ENCODE measurements around the gene GPRIN1.

Gene GPRIN1

DNA sequence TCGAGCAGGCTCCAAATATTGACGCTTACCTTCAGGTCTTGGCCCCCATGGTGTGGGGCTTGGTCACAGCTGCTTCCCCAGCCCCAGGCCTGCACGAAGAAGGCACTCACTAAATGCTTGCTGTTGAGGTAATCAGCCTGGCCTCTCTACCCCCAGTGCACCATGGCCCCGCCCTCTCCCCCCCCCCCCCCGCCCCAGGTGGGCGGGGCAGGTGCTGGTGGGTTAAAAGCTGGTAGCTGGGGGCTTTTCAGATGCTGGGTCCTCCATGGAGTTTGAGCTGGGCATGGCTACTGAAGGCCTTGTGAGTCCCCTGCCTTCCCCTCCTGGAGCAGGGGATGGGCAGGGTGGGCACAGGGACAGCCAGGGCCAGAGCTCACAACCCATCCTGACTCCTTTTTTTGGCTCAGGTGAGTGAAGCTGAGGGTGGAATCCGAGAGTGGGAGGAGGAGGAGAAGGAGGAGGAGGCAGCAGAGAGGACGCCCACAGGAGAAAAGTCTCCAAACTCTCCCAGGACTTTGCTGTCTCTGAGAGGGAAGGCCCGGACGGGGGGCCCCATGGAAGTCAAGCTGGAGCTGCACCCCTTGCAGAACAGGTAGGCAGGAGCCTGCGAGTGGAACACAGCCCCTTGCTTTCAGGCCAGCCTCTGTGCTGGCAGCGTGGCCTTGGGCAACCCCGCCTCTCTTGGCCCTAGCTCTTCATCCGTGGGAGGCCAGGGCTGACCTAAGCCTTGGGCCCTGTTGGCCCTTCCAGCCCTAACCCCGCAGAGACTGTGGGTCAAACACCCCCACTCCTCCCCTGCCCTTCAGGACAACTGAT lies 32.9 kb upstream of the GPRIN1 start:
- no peak for DNase-seq

DNA sequence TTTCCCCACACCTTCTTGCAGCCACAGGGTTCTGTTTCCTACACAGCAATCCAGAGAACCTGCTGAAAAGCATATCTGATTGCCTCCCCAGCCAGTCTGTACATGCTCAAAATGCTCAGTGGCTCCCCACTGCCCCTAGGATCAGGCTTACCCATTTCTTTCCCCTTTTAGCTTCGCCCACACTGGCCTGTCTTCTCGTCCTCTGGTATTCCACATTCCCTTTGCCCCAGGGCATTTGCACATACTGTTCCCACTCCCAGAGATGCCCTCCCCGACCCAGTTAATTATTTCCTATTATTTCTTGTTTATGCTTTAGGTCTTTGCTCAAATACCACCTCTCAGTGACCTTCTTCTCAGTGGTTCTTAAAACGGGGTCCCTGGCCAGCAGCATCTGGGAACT lies 30.7 kb upstream of the GPRIN1 start:
- no peak for DNase-seq

DNA sequence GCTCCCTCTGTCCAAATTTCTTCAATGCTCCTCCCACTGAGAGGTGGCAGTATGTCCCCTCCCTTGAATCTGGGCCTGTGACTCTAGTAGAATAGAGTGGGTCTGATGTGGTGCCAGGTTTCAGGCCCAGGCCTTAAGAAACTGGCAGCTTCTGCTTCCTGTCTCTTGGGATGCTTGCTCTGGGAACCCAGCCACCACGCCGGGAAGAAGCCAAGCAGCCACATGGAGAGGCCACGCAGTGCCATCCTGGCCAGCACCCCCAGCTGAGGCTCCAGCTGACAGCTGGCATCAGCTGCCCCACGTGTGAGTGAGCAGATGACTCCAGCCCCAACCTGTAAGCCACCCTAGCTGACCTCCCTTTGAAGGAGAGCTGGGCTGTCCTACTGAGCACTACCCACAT lies 30.0 kb upstream of the GPRIN1 start:
- no peak for DNase-seq

DNA sequence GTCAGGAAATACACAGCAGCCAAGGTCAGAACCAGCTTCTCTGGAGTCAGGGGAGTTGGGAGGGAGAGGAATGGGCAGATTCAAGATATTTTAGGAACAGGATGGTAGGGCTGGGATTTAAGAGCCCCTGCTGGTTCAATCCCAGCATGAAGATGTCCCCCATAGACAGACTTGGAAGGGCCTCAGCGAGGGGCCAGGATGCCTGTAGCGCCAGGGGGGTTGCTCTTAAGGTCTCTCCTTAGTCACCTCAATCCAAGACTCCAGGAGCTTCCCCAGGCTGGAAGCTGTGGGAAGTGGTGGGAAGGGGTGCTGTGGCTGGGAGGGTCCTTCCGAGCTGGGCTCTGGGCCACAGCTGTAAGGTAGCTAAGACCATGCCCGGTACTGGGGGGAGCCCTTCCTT lies 29.3 kb upstream of the GPRIN1 start:
- DNase-seq, result no peak

DNA sequence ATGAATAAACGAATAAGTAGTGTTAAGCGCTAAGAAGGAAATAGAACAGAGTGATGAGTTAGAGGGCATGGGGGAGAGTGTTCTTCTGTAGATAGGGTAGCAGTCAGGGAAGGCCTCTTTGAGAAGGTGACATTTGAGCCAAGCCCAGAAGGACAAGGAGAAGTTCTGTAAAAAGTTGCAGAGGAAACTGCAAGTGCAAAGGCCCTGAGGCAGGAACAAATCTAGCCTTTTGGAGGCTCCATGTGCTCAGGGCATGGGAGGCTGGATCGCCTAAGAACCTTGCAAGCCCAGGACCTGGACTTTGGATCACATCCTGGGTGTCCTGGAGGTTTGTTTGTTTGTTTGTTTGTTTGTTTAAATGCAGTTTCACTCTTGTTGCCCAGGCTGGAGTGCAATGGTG lies 28.5 kb upstream of the GPRIN1 start:
- DNase-seq, result no peak

DNA sequence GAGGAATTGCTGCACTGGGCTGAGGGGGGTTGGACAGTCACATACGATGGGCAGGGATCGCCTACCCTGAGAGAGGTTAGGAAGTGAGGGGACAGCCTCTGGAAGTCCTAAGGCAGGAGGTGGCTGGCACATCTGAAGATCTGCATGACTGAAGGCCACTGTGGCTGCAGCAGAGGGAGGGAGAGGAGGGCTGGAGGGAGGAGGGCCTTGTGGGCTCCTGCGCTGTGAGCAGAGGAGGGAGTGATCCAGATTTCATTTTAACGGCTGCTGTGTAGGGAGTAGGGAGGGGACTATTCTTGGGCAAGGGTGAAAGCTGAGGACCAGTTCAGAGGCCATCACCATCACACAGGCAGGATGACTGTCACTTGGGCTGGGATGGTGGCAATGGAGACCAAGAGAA lies 27.6 kb upstream of the GPRIN1 start:
- DNase-seq, result no peak

DNA sequence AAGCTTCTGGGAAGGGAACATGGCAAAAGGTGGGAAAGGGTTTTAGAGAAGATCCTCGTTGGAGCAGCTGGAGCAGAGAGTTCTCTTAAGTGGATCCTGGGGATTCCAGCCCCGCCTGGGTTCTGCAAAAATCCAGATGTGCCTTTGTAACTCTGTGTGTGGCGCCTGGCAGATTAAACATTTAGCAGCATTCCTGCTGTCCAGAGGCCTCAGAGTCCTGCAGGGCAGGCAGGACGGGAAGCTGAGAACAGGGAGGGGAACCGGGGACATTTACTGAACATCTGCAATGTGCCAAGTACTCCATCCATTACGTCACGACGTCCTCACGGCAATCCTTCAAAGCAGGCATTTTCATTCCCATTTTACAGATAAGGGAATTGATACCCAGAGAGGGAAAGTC lies 26.5 kb upstream of the GPRIN1 start:
- DNase-seq, result no peak

DNA sequence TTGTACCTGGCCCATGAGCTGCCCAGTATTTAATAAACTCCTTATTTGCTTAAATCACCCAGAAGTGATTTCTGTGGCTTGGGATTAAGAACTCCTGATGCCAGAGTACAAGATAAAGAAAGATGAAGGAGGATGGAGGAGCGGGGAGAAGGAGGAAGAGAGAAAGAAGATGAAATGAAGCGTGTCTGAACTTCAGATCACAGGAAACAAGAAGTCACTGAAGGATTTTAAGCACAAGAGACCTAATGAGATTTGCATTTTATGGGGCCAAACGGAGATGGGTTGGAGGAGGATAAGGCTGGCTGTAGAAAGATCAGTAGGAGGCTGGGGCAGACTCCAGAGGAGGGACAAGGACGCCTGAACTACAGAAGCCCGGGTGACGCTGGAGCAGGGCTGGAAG lies 23.6 kb upstream of the GPRIN1 start:
- no peak for DNase-seq

DNA sequence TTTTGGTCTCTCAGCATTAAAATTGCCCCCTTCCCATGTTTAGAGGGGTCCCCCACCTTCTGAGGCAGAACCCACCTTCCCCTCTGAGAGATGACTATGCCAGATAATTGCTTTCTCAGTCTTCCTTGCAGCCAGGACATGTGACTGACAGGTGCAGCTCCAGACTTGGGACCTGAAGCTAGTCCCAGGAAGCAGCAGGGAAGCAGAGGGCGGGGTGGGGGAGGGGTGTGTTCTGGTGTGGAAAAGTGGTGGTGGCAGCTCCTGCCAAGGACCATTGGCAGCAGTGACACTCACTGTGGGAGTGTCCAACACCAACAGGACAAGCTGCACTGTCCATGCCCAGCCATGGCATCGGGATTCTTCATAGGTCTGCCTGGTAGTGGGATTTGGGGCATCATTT lies 22.8 kb upstream of the GPRIN1 start:
- DNase-seq, result no peak

DNA sequence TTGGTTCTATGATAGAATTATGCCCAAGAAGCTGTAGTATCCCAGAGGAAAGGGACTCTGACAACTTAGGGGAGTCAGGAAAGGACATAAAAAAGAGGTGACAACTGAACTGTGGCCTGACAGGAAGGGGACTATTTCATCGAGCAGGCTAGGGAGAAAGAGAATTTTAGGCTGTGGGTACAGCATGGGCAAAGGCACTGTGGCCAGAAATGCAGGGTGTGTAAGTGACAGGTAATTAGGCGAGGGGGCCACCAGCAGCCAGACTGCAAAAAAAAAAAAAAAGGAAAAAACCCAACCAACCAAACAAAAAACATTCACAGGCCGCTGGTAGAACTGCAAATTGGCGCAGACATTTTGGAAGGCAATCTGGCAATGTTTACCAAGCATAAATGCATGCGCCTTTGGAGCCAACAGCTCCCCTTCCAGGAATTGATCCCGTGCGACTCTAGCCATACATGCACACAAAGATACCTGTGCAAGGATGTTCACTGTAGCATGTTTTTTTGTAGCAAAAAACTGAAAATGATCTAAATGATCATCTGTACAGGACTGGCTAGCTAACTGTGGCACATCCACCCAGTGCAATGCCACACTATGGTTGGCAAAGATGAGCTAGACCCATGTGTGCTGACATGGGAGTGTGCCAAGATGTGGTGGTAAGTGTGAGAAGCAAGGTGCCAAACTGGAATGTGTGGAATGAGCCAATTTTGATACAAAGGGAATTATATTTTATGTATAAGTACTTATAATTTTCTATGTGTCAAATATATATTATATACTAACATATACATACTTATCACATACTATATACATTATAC lies 21.6 kb upstream of the GPRIN1 start:
- no peak for DNase-seq

DNA sequence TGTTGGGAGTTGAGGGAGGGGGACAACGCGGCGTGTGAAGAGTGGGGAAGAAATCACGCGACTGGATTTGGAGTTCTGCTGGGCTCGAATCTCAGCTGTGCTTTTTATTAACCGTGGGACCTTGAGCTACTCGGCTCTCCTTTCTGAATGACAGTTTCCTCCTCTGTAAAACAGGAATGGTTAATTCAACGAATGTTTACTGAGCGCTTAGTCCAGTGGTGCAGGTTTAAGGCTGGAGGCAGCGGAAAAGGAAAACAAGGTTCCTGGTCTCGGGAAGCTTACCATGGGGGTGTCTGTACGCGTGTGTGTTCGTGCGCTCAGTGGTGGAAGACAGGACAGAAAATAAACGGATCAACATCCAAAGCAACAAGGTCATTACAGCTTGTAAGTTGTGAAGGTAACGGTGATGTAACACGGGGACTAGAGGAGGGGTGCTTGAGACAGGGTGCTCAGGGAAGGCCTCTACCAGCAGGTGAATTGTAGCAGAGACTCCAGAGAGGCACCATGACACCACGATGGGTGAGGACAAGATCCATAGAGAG lies 20.8 kb upstream of the GPRIN1 start:
- DNase-seq, result no peak

DNA sequence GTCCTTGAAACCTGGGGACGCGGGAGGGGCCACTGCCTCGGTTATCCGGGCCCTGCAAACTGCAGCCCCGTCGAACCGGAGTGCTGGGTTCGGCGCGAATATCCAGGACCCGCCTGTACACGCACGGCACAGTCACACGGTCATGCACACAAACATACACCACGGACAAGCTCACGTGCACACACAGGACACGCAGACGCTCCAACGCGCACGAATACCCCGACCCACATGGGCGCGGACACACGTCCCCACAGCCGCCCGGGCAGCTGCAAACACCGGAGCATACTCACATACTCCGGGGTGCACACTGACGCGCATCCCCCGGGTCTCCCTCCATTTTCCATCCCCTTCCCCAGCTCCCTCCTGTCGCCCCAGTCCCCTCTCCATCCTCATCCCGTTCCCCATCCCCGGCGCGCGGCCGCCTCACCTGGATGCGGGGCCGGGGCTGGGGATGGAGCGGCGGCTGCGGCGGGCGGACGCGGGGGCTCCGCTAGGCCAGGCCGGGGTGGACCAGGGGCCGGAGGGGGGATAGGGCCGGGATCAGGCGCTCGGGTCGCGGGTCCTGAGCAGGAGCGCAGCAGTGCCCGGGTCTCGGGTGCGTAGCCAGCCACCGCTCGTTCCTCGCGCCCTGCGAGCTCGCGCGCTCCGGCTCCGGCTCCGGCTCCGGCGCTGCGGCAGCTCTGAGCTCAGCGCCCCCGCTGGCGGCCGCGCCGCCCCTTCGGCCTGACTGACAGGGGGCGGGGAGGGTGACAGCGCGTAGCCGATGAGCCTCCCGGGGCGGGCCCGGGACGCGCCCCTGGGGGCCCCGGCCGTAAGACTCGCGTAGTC lies 20.1 kb upstream of the GPRIN1 start, which contains the start of the genes EIF4E1B and SNCB:
EIF4E1B (plus strand) TSS at position 823 of the 828 bp plus-strand sequence. CDS start 12,113 bp downstream, outside the sequence.
SNCB (minus strand) TSS at position 682 of the 828 bp plus-strand sequence. CDS start 880 bp downstream, outside the sequence.
- DNase-seq, result peak; percentile 78

DNA sequence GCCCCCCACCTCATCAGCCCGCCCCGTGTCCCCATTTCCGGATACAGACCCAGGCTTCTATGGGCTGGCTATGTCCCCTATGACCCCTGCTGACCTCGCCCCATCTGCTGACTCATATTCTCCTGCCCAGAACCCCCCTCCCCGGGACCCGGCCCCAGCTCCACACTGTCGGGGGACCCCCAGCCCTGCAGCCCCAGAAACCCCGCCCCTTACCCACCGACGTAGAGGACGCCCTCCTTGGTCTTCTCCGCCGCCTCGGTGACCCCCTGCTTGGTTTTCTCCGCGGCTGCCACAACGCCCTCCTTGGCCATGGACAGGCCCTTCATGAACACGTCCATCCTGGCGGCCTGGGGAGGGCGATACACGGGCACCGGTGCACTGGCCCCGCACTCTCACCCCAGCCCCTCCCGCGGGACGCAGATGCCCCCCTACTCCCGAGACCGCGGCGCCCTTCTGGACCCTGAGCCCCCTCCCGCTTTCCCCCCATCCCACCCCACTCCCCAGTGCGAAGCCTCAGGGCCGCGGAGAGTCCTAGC lies 19.4 kb upstream of the GPRIN1 start:
- no peak for DNase-seq

DNA sequence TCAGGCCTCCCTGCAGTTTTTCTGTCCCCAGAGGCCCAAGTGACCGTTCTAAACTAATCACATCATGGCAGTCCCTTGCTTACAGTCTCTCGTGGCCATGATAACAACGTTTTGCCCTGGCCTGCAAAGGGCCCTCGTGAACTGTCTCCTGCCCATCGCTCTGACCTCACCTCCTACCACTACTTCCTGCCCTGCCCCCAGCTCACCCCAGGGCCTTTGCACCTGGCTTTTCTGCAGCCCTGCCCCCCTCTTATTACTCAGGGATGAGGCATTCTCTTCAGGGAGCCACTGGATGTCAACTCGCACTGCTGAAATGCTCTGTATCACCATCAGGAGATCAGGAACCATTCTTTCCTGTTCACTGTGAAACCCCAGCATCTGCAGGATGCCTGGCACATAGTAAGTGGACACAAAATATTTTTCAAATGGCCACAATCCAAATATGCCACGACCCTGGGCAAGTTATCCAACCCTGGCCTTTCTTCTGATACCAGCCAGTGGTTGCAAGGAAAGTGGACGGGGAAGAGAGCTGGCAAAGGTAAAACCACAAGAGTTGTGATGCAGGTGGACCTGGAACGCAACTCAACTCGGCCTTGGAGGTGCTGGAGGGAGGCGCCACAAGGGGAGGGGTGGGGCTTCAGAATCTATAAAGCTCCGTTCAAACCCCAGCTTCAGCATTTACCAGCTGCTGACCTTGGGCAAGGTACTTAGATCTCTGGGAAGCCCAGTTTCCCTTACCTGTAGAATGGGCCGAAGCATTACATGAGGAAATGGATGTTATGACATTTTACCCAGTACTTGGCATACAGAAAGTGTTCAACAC lies 18.7 kb upstream of the GPRIN1 start:
- no peak for DNase-seq

DNA sequence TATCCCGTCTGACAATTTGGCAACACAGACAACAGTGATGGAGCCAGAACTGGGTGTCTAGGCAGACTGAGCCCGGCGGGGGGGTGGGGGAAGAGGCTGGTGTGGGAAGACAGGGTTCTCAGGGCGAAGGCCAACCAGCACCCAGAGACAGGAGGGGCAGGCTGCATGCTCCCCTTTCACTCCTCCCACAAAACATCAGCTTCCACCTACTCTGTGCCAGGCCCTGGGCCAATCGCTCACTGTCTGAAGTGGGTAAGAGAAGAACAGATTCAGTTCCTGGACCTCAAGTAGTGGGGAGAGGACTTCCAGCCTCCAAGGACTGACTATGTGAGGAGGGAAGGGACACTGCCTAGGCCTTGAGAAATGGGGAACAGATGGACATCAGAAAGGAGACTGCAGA lies 17.6 kb upstream of the GPRIN1 start:
- no peak for DNase-seq

DNA sequence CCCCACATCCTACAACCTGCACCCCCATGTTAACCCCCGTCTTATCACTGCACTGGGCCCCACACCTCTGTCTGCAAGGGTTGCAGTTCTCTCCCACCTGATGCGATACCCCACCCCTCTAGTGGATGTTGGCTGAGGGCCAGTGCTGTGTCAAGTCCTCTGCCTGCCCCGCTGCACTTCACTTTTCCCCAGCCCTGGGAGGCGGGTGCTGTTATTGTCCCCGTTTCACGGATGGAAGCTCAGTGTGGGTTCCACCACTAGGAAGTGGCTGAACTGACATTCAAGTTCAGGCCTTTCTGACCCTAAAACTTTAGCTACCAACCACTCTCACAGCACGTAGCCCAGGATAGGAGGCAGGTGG lies 16.9 kb upstream of the GPRIN1 start:
- DNase-seq, result no peak

DNA sequence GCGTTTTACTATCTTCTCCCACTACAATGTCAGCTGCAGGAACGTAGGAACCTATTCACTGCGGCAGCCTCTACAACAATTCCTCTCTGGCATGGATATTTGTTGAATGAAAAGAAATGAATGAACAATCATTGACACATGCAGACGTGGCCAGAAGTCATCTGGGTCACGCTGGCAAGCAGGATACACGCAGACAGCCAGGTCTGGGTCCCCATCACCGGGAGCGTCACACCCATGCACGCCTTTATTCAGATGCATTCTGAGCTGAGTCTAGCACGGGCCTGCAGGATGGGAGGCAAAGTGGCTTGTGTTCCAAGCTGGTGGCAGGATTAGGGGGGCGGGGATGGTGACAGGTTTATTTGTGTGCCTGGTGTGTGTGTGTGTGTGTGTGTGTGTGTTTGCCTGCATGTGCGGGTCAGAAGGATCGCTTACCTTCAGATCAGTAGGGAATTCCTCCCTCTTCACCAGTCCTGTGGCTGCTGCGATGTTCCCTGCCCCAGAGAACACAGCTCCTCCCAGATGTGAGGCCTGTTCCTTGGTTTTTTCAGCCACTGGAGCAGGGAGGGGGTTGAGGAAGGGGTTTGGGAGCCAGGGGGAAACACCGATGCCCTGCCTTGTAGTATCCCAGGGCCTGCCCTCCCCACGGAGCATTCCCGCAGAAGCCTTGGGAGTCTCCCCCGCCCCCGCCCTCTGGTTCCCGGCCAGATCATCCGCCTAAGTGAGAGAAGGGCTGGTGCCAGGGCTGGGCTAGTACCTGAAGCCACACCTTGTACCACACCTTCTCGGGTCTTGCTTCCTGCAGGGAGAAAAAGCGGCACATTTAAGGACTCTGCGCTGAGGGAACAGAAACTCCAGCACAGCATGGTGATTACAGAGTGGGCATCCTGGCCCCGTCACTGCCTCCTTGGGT lies 16.3 kb upstream of the GPRIN1 start:
- DNase-seq, result no peak

DNA sequence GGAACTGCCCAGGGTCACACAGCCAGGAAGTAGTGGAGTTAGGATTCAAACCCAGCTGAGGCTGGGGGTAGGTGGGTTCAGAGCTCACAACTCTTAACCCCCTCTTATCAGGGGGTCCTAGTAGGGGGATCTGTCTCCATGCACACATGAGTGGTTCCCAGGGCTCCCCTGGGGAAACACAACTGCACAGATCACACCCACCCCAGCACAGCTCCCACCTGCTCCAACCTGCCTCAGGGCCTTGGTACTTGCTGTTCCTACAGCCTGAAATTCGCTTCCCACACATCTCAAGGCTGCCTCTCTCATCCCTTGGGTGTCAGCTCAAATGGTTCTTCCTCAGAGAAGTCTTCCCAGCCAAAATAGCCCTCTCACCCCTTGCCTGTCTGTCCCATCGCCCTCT lies 15.6 kb upstream of the GPRIN1 start:
- DNase-seq, result no peak

DNA sequence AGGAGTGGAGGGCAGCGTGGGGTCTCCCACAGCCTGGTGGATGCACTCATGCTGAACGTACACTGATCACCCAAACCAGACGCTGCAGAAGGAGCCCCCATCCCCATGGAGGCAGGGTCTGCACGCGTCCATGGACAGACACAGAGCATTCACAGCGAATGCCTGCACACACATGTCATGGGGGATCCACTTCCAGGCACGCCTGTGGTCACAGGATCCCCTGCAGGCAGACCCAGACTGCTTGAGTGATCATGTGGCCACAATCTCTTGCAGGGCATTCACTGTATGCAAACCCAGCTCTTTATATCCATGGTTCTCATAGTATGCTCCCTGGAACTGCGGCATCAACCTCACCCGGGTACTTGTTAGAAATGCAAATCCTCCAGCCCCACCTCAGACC lies 15.0 kb upstream of the GPRIN1 start:
- no peak for DNase-seq

DNA sequence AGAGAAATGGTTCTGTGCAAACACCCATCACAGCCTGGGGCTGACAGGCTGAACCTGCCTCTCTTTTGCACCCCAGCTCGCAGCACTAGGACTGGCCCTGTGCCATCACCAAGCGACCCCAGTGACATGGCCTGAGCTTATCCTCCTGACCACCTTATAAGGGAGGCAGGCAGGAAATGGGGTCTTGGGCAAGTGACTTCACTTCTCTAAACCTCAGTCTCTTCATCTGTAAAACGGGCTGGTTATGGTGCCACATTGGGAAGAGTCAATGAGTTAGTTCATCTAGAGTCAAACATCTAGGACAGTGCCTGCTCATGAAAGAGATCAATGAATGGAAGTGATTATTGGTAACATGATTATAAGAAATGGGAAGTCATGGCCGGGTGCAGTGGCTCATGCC lies 14.2 kb upstream of the GPRIN1 start:
- DNase-seq, result no peak

DNA sequence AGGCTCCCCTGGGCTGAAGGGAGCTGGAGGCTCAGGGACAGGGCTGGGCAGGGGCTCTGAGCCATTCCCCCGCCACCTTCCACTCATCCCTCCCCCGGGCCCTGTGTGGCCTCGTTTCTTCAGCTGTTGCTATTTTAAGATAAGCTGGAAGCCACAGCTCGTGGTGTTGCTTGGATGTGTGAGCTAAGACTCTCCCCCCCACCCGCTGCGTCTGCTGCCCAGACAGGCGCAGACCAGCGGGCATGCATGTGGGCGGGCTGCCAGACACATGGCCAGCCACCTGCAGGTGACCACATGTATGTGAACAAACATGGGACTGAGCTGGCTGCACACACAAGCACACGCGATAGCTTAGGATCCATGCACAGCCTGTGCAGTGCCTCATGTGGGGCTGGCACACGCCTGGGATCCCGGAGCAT lies 11.7 kb upstream of the GPRIN1 start:
- no peak for DNase-seq
